NB4 (cell line): Measurements from ENCODE around the gene YES1.
"Not testable (repeated sequence)": the region's sequence is repeated elsewhere in the genome, so short reads cannot be mapped to it uniquely, and the experiment has no call there.

ENCODE experiments used
- DNase-seq: peaks from one replicate; pipeline ENCODE4 v3.0.0; 2010; ENCODE audit warnings: low read depth
- H3K4me3 ChIP-seq: one replicate; pipeline ENCODE4 v1.5.1; 2011; ENCODE audit warnings: mild to moderate bottlenecking, low read depth, low read length, moderate library complexity
- MYC ChIP-seq: IDR thresholded peaks from 2 replicates; pipeline ENCODE4 v1.6.1; 2011; ENCODE audit warnings: low read depth, low read length
- POLR2A ChIP-seq: IDR thresholded peaks from 2 replicates; pipeline ENCODE4 v1.6.1; 2011; ENCODE audit warnings: mild to moderate bottlenecking; ENCODE audit not compliant: insufficient read length; ENCODE audit errors: extremely low read depth
- TF ChIP-seq, protein P1 (sequence below): IDR thresholded peaks from 2 replicates; pipeline ENCODE4 v1.6.1; 2011; ENCODE audit warnings: low read depth, low read length
- TF ChIP-seq, protein P2 (sequence below): IDR thresholded peaks from one replicate; pipeline ENCODE4 v1.5.1; 2012; ENCODE audit warnings: low read depth, low read length

Gene YES1

DNA sequence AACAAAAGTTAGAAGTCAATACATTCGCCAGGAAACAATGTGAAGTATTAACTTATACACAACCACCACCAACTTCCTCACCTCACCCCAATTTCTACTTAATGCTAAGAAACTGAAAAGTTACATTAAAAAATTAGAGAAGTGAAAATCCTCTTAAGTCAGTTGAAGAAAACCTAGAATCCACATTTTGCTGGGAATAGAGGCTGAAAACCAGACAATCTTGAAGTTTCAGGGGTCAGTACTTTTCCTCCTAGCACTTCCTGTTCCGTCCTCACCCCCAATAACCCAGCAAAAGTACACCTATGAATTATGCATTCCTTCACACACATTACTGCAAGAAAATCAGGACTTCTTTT, 6.3 kb downstream of the YES1 start:
- TF ChIP-seq, protein P1, sequence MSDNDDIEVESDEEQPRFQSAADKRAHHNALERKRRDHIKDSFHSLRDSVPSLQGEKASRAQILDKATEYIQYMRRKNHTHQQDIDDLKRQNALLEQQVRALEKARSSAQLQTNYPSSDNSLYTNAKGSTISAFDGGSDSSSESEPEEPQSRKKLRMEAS, result no peak
- TF ChIP-seq MYC (no peak), POLR2A (no peak)
- TF ChIP-seq, protein P2, sequence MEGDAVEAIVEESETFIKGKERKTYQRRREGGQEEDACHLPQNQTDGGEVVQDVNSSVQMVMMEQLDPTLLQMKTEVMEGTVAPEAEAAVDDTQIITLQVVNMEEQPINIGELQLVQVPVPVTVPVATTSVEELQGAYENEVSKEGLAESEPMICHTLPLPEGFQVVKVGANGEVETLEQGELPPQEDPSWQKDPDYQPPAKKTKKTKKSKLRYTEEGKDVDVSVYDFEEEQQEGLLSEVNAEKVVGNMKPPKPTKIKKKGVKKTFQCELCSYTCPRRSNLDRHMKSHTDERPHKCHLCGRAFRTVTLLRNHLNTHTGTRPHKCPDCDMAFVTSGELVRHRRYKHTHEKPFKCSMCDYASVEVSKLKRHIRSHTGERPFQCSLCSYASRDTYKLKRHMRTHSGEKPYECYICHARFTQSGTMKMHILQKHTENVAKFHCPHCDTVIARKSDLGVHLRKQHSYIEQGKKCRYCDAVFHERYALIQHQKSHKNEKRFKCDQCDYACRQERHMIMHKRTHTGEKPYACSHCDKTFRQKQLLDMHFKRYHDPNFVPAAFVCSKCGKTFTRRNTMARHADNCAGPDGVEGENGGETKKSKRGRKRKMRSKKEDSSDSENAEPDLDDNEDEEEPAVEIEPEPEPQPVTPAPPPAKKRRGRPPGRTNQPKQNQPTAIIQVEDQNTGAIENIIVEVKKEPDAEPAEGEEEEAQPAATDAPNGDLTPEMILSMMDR, result no peak
- peak overlapping the region; percentile 37 for H3K4me3 ChIP-seq
- no peak for DNase-seq

DNA sequence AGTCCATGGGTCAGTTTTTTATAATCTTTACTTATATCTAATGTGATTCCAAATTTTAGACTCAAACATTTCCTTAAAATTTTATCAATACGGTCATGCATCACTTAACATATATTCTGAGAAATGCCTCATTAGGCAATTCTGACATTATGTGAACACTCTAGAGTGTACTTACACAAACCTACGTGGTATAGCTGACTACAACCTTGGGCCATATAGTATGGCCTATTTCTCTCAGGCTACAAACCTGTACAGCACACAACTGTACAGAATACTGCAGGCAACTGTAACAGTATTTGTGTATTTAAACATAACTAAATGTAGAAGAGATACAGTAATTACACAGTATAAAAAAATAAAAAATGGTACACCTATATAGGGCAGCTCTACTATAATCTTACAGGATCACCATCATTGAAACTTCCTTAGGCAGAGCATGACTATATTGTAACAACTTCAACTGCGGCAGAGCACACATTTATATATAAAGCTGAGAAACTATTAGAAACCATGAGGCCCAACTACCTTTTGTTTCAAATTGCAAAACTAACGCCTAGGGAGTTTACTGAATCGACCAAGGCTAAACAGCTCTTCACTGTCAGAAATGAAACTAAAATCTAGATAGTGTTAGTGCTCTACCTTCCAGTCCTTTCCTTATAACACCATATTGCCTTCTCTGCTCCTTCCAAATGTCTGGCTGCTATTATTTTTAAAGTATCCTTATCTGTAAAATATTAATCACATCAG, 6.9 kb downstream of the YES1 start:
- TF ChIP-seq POLR2A (no peak), MYC (no peak)
- TF ChIP-seq, protein P1, result no peak
- TF ChIP-seq, protein P2, result no peak
- DNase-seq, result no peak
- peak overlapping the region; percentile 37 for H3K4me3 ChIP-seq

DNA sequence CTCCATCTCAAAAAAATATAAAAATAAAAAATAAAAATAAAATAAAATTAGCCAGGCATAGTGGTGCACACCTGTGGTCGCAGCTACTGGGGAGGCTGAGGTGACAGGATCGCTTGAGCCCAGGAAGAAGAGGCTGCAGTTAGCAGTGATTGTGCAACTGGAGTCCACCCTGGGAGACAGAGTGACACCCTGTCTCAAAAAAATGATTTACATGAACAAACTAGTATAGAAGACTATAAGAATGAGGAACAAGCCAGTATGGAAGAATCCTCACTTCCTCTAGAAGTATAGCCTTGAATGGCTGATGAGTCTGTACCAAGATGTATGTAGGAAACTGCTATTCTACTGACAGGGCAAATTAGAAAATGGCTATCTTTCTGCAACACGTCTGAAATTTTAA, 10.9 kb downstream of the YES1 start:
- TF ChIP-seq MYC (no peak), POLR2A (no peak)
- TF ChIP-seq, protein P1, result no peak
- TF ChIP-seq, protein P2, result no peak
- peak; percentile 79 for DNase-seq
- H3K4me3 ChIP-seq, result no peak overlapping the region

DNA sequence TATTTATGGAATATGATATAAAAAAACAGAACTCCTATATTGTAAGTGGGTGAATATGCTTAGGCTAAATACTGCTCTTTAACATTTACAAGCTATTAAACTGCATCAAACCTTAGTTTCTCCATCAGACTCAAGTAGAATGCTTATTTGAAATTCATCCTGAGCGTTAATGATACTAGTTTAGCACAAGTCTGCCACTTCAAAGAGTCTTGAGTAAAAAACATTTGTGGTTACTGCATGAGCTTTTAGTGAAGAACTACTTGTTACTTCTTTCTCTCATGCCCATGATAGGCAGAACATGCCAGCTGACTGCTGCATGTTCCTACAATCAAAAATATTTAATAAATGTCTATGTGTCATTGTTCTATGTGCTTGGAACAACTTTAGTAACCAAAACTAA, 12.1 kb downstream of the YES1 start:
- no peak overlapping the region for H3K4me3 ChIP-seq
- TF ChIP-seq MYC (no peak), POLR2A (no peak)
- TF ChIP-seq, protein P1, result no peak
- TF ChIP-seq, protein P2, result no peak

DNA sequence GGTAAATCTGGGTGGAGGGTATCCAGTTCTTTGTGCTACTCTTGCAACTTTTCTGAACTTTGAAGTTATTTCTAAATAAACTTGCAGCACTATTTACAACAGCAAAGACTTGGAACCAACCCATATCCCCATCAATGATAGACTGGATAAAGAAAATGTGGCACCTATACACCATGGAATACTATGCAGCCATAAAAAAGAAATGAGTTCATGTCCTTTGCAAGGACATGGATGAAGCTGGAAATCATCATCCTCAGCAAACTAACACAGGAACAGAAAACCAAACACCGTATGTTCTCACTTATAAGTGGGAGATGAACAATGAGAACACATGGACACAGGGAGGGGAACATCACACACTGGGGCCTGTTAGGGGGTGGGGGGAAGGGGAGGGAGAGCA, 16.7 kb downstream of the YES1 start:
- DNase-seq, H3K4me3 ChIP-seq: not testable (repeated sequence)

More for the DNA sequence above, 12.1 kb downstream of the YES1 start:
- DNase-seq, result no peak

DNA sequence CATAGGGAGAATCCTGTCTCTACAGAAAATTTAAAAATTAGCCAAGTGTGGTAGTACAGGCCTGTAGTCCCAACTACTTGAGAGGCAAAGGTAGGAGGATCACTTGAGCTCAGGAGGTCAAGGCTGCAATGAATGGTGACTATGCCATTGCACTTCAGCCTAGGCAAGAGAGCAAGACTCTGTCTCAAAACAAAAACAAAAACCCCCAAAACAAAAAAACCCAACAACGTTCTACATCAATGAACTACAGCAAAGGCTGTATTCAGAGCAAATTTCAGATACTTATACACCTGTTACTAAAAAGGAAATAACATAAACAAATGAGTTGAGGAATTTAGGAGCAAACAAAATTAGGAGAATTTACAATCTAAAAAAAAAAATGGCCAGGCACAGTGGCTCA, 22.6 kb downstream of the YES1 start:
- no peak overlapping the region for H3K4me3 ChIP-seq
- TF ChIP-seq, protein P1, result no peak
- TF ChIP-seq, protein P2, result no peak
- no peak for TF ChIP-seq POLR2A
- no peak for TF ChIP-seq MYC
- no peak for DNase-seq
